ENCODE data around the gene MCHR1. TPM values are rescaled to one million over a fixed set of nuclear protein-coding genes. Genes with fewer than 3 reads are reported as not detected.

Gene MCHR1
- total RNA-seq, 4 donors from 2014 or later: 0.95 TPM; not detected in 3

- H3K27ac ChIP-seq: no peak overlapping the region
- H3K4me1 ChIP-seq: no peaks in the 10 kb centered on the region
- H3K9me3 ChIP-seq: no peaks in the 10 kb centered on the region
- H3K4me3 ChIP-seq: no peak overlapping the region
- DNase-seq (no peak), ATAC-seq (no peak)
- intact Hi-C loops (cut with DNase I; ENCODE audit: low total_unique reads) (no loop called here), in situ Hi-C loops (cut with MboI; ENCODE audit: low sequenced_read_pairs in 4 of 4) (no loop called here)
- TF ChIP-seq POLR2A (IDR thresholded peaks at IDR 0.05) (no peak), CTCF (IDR thresholded peaks at IDR 0.05 in 4 of 5, conservative IDR thresholded peaks at IDR 0.05 in 1 of 5) (no peak)
- no peaks in the 10 kb centered on the region for H3K36me3 ChIP-seq
- no peaks in the 10 kb centered on the region for H3K27me3 ChIP-seq
Measured at GRCh38 chr22:40728731-40729189, 49.5 kb downstream of the MCHR1 start.

- H3K27ac ChIP-seq: no peak overlapping the region
- no peaks in the 10 kb centered on the region for H3K9me3 ChIP-seq
- in situ Hi-C loops (cut with MboI; ENCODE audit: low sequenced_read_pairs in 4 of 4) (no loop called here), intact Hi-C loops (cut with DNase I; ENCODE audit: low total_unique reads) (no loop called here)
- H3K27me3 ChIP-seq: no peaks in the 10 kb centered on the region
- DNase-seq (no peak), ATAC-seq (no peak)
- H3K36me3 ChIP-seq: no peaks in the 10 kb centered on the region
- TF ChIP-seq POLR2A (IDR thresholded peaks at IDR 0.05): no peak
- TF ChIP-seq CTCF (IDR thresholded peaks at IDR 0.05 in 4 of 5, conservative IDR thresholded peaks at IDR 0.05 in 1 of 5): no peak
- H3K4me1 ChIP-seq: no peaks in the 10 kb centered on the region
- no peak overlapping the region for H3K4me3 ChIP-seq
Measured at GRCh38 chr22:40729284-40729683, 50.0 kb downstream of the MCHR1 start.

Other genes starting within 250 kb of the MCHR1 start
- gene MRTFA, start 42.8 kb upstream of the MCHR1 start, total RNA-seq: 10 to 100 TPM; 13.7 to 31.3 (median 22.2) TPM
- 10 to 100 TPM in 1 of 4 donors, 1 to 10 TPM in 3; 2.6 to 12.2 (median 3.8) TPM for gene SLC25A17, start 139.9 kb downstream of the MCHR1 start, total RNA-seq
- 100 to 1,000 TPM; 122 to 265 (median 197) TPM for gene ST13, start 177.2 kb downstream of the MCHR1 start, total RNA-seq
- 10 to 100 TPM in 1 of 4 donors, 1 to 10 TPM in 3; 3.6 to 12.4 (median 7.4) TPM for gene XPNPEP3, start 177.7 kb downstream of the MCHR1 start, total RNA-seq
- gene DNAJB7, start 182.6 kb downstream of the MCHR1 start, total RNA-seq: not detected

Data from gastrocnemius medialis (tissue), 4 donors.